Activated naive CD8-positive, alpha-beta T cell treated with anti-CD3 and anti-CD28 coated beads, Interleukin-2, amount 50 U/mL, for 24 hours (primary cell): Measurements from ENCODE around the gene TAOK2.
"Not testable (repeated sequence)": the region's sequence is repeated elsewhere in the genome, so short reads cannot be mapped to it uniquely, and the experiment has no call there.

Experiments used
- ATAC-seq: fragments of 150-1000 bp; cut with Tn5 transposase; one replicate; pipeline ENCODE4 v1.10.0; 2021
- DNase-seq: peaks from one replicate; pipeline ENCODE4 v3.0.0; 2021
- H3K27ac Mint-ChIP-seq: one replicate; pipeline ENCODE4 v1.8.0; 2021; ENCODE audit warnings: mild to moderate bottlenecking, mixed read lengths
- H3K27me3 Mint-ChIP-seq: one replicate; pipeline ENCODE4 v1.8.0; 2021; ENCODE audit warnings: mixed read lengths
- H3K36me3 Mint-ChIP-seq: one replicate; pipeline ENCODE4 v1.8.0; 2021; ENCODE audit warnings: low read depth, mixed read lengths
- H3K4me1 Mint-ChIP-seq: one replicate; pipeline ENCODE4 v1.8.0; 2021; ENCODE audit warnings: mixed read lengths
- H3K4me3 Mint-ChIP-seq: one replicate; pipeline ENCODE4 v1.8.0; 2021; ENCODE audit warnings: mild to moderate bottlenecking, moderate library complexity, mixed read lengths
- H3K9me3 Mint-ChIP-seq: one replicate; pipeline ENCODE4 v1.8.0; 2021; ENCODE audit warnings: mixed read lengths

The TAOK2 gene

DNA sequence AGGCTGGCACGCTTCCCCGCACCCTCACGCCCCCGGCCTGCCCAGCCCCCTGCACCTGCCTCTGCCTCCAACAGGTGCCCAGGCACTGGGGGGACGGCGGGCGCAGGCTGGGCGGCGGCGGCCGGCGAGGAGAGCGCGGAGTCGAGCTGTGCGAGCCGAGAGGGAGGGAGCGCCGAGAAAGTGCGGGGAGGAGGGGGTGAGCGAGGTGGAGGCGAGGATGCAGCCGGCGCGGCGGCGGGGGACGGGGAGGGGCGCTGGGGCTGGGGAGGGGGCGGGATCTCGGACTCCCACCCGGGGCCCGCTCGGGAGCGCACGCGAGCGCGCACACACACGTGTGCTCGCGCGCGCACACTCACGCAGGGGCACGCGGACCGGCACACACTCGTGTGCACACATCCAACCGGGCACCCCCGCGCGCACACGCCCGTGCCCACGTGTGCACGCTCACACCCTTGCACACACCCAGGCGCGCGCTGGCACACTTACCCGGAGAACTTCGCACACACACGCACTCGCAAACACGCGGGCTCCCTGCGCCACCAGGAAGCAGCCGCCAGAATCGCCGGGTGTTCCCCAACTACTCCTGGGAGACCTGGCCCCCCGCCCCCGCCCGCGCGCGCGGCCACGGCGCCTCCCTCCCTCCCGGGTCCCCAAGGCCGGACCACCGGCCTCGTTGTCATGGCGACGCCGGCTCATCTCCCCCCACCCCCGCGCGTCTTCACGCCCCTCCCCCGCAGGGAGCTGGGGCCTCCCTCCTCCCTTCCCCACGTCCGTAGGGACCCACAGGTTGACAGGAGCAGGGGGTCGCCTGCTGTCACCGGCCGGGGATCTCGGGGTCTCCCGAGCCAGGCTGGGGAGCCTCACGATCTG is 37.4 kb downstream of the TAOK2 start, which contains the start of gene DOC2A:
Gene DOC2A (minus strand): TSS at position 184 of the 870 bp plus-strand sequence. CDS start 805 bp downstream, outside the sequence.
- peak within 1 kb of the TSS; percentile 46 for H3K27ac Mint-ChIP-seq
- peaks cover 8% of the 10 kb centered on the region for H3K4me1 Mint-ChIP-seq
- ATAC-seq, result peak; percentile 31
- no peaks in the 10 kb centered on the region for H3K9me3 Mint-ChIP-seq
- H3K36me3 Mint-ChIP-seq, result no peaks in the 10 kb centered on the region
- DNase-seq, result peak; percentile 35
- H3K27me3 Mint-ChIP-seq, result peaks cover 21% of the 10 kb centered on the region
- peak within 1 kb of the TSS; percentile 71 for H3K4me3 Mint-ChIP-seq

DNA sequence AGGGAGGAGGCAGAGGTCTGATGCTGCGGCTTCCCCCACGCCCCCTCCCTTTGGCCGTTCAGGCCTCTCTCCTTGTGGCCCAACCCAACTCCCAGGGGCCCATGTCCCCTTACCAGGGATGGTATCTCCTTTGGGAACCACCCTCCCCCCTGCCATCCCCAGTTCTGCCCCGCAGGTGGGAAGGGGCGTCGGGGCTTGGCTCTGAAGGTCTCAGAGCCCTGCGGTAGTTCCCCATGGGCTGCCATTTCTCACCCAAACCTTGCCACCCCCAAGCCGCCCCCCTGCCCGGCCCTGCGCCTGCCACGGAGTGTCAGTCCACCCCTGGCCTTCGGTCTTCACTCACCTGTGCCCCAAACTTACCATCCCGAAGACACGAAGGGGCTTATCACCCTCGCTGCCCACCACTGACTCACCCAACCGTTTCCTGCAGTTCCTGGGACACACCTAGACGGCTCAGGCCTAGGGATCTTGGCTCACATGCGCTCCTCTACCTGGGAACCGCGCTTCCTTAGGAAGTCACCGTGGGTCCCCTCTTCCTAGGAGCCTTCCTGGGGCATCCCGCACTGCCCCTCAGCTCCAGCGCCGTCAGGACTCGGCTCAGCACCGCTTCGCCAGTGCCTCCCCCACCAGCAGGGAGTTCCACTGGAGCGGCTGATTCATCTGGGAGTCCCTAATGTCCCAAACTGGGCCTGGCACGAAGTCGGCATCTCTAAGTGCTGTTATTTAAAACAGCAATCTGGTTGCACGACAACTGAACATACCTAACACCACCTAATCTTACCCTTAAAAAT is 38.2 kb downstream of the TAOK2 start:
- Mint-ChIP-seq H3K9me3 (no peaks in the 10 kb centered on the region), H3K27me3 (peaks cover 21% of the 10 kb centered on the region), H3K4me3 (peak overlapping the region; percentile 71), H3K27ac (peak overlapping the region; percentile 26), H3K4me1 (peaks cover 8% of the 10 kb centered on the region), H3K36me3 (no peaks in the 10 kb centered on the region)
- ATAC-seq, result no peak
- no peak for DNase-seq

DNA sequence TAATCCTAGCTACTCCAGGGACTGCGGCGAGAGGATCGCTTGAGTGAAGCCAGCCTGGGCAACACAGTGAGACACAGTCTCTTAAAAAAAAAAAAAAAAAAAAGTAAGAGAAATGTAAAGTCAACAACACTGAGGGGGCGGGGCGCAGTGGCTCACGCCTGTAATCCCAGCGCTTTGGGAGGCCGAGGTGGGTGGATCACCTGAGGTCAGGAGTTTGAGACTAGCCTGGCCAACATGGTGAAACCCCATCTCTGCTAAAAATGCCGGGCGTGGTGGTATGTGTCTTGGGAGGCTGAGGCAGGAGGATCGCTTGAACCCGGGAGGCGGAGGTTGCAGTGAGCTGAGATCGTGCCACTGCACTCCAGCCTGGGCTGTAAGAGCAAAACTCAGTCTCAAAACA is 38.9 kb downstream of the TAOK2 start:
- not testable (repeated sequence) for H3K4me1 Mint-ChIP-seq, H3K9me3 Mint-ChIP-seq, H3K27ac Mint-ChIP-seq, H3K4me3 Mint-ChIP-seq, DNase-seq, ATAC-seq, H3K36me3 Mint-ChIP-seq
- H3K27me3 Mint-ChIP-seq, result peaks cover 21% of the 10 kb centered on the region

DNA sequence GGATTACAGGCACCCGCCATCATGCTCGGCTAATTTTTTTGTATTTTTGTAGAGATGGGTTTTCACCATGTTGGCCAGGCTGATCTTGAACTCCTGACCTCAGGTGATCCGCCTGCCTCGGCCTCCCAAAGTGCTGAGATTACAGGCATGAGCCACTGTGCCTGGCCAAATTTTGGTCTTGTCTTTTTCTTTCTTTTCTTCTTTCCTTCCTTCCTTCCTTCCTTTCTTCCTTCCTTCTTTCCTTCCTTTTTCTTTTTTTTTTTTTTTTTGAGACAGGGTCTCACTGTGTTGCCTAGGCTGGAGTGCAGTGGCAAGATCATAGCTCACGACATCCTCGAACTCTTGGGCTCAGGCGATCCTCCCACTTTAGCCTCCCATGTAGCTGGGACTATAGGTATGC is 41.8 kb downstream of the TAOK2 start:
- H3K4me1 Mint-ChIP-seq, DNase-seq, ATAC-seq, H3K27ac Mint-ChIP-seq, H3K36me3 Mint-ChIP-seq, H3K9me3 Mint-ChIP-seq, H3K4me3 Mint-ChIP-seq: not testable (repeated sequence)
- H3K27me3 Mint-ChIP-seq, result peaks cover 13% of the 10 kb centered on the region

DNA sequence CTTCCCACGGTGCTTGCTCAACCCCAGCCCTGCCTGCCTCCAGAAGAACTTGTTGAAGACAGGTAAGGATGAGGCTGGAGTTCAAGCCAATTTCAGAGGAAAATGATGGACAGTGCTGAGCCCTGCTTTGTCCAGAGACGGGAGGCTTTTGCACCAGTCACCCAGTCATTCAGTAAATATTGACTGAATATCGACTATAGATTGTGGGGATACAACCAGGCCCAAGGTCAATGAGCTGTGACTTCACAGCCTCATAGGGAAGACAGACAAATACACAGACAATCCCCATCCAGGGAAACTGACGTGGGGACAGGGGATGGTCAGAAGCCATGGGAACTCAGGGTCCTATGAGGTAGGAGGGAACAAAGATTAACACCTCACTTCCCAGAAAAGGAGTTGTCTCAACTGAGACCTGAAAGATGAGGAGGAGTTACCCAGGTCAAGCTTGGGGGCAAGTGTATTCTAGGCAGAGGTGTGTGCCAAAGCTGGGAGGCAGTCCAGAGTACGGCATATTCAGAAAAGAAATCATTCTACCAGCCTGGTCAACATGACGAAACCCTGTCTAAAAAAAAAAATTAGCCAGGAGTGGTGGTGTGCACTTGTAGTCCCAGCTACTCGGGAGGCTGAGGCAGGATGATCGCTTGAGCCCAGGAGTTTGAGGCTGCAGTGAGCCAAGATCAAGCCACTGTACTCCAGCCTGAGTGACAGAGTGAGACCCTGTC is 43.0 kb downstream of the TAOK2 start:
- no peaks in the 10 kb centered on the region for H3K9me3 Mint-ChIP-seq

DNA sequence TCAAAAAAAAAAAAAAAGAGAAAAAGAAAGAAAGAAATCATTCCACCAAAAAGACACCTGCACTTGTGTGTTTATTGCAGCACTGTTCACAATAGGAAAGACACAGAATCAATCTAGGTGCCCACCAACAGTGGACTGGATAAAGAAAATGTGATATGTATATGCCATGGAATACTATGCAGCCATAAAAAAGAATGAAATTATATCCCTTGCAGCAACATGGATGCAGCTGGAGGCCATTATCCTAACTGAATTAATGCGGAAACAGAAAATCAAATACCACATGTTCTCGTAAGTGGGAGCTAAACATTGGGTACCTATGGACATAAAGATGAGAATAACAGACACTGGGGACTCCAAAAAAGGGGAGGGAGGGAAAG is 43.6 kb downstream of the TAOK2 start:
- Mint-ChIP-seq H3K4me3 (no peak overlapping the region), H3K36me3 (no peaks in the 10 kb centered on the region), H3K4me1 (peaks cover 5% of the 10 kb centered on the region), H3K27me3 (peaks cover 11% of the 10 kb centered on the region), H3K27ac (no peak overlapping the region), H3K9me3 (no peaks in the 10 kb centered on the region)
- DNase-seq, result no peak
- no peak for ATAC-seq

More for the DNA sequence above, 43.0 kb downstream of the TAOK2 start:
- H3K27ac Mint-ChIP-seq, result no peak overlapping the region
- DNase-seq, result no peak
- H3K4me1 Mint-ChIP-seq, result peaks cover 9% of the 10 kb centered on the region
- H3K36me3 Mint-ChIP-seq, result no peaks in the 10 kb centered on the region
- ATAC-seq, result no peak
- H3K27me3 Mint-ChIP-seq, result peaks cover 16% of the 10 kb centered on the region
- H3K4me3 Mint-ChIP-seq, result no peak overlapping the region

DNA sequence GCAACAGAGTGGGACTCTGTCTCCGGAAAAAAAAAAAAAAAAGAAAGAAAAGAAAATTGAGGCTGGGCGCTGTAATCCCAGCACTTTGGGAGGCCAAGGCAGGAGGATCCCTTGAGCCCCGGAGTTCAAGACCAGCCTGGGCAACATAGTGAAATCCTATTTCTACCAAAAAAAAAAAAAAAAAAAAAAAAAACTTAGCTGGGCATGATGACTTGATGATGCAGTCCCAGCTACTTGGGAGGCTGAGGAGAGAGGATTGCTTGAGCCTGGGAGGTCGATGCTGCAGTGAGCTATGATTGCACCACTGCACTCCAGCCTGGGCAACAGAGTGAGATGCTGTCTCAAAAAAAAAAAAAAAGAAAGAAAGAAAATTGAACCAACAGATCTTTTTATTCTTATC is 44.3 kb downstream of the TAOK2 start:
- not testable (repeated sequence) for H3K36me3 Mint-ChIP-seq, H3K4me3 Mint-ChIP-seq, H3K27ac Mint-ChIP-seq, H3K9me3 Mint-ChIP-seq, H3K27me3 Mint-ChIP-seq, DNase-seq, ATAC-seq, H3K4me1 Mint-ChIP-seq

DNA sequence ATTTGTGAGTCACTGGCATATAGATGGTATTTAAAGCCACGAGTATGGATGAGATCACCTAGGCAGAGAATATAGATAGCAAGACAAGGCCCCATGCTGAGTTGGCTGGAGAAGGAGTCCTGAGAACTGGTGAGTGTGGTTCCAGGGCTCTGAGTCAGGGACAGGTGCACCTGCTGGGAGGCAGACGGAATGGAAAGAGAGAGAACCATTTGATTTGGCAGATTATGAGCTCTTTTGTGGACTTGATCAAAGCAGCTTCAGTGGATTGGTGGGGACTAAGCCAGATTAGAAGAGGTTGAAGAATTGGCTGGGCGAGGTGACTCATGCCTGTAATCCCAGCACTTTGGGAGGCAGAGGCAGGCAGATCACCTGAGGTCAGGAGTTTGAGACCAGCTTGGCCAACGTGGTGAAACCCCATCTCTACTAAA is 45.1 kb downstream of the TAOK2 start:
- Mint-ChIP-seq H3K4me3 (no peak overlapping the region), H3K9me3 (no peaks in the 10 kb centered on the region), H3K27me3 (peaks cover 10% of the 10 kb centered on the region), H3K36me3 (no peaks in the 10 kb centered on the region), H3K4me1 (peaks cover 5% of the 10 kb centered on the region), H3K27ac (no peak overlapping the region)
- DNase-seq (no peak), ATAC-seq (peak; percentile 34)

DNA sequence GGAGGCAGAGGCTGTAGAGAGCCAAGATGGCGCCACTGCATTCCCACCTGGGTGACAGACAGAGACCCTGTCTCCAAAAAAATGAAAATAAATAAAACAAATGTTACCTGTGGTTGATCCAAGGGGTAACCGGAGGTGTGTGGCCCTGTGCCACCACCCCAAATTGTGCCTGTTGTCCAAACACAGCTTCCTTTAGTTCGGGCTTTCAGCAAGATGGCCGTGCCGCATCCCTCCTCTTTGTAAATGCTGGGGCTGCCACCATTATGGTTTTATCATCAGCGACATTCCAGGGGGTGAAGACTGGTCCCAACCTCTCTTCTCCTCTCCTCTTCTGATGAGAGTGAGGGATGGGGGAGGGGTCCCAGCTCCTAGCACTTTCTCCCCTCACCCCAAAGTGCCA is 49.2 kb downstream of the TAOK2 start, which contains the start of gene C16orf92:
Gene C16orf92 (plus strand): TSS at position 312 of the 400 bp plus-strand sequence. CDS start 143 bp downstream, outside the sequence.
- ATAC-seq, result no peak
- no peaks in the 10 kb centered on the region for H3K9me3 Mint-ChIP-seq
- no peaks in the 10 kb centered on the region for H3K36me3 Mint-ChIP-seq
- H3K27me3 Mint-ChIP-seq, result peaks cover 23% of the 10 kb centered on the region
- H3K4me3 Mint-ChIP-seq, result no peak within 1 kb of the TSS
- H3K4me1 Mint-ChIP-seq, result peaks cover 5% of the 10 kb centered on the region
- H3K27ac Mint-ChIP-seq, result no peak within 1 kb of the TSS
- no peak for DNase-seq

DNA sequence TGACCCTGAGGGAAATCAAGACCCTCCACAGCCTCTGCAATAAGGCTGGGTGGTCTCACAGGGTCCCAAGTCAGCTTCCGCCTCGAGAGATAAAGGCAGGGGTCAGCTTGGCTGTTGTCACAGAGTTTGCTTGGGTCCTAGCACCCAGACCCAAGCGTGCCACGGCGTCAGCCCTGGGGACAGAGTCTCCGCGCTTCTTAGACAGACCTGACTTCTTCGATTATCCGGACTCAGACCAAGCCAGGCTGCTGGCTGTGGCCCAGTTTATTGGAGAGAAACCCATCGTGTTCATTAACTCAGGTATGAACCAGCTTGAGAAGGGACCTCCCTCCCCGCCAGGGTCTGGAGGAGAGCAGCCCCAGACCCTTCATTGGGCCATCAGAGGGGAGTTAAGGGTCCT is 49.9 kb downstream of the TAOK2 start:
- Mint-ChIP-seq H3K4me1 (peaks cover 5% of the 10 kb centered on the region), H3K27me3 (peaks cover 30% of the 10 kb centered on the region), H3K27ac (no peak overlapping the region), H3K36me3 (no peaks in the 10 kb centered on the region), H3K9me3 (no peaks in the 10 kb centered on the region), H3K4me3 (no peak overlapping the region)
- no peak for ATAC-seq
- DNase-seq, result no peak

DNA sequence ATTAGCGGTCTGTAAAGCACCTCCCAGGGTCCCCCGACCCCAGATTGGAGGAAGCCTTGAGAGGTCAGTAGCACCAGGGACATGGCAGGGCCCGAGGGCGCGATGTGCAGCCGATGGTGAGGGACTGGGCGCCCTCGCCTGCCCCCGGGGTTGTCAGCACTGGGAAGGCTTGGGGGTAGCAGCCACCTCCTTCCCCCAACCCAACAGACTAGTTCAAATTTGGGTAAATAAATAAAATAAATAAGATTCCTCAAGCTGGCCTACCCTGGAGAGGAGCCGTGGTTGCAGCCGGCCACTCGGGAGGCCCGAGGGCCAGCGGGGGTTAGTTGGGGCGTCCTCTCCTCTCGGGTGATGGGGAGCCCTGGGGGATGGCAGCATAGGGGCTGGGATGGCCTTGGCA is 50.8 kb downstream of the TAOK2 start:
- ATAC-seq, result no peak
- H3K4me3 Mint-ChIP-seq, result no peak overlapping the region
- DNase-seq, result no peak
- H3K27ac Mint-ChIP-seq, result no peak overlapping the region
- H3K9me3 Mint-ChIP-seq, result no peaks in the 10 kb centered on the region
- H3K27me3 Mint-ChIP-seq, result peaks cover 39% of the 10 kb centered on the region
- no peaks in the 10 kb centered on the region for H3K36me3 Mint-ChIP-seq
- peaks cover 3% of the 10 kb centered on the region for H3K4me1 Mint-ChIP-seq

DNA sequence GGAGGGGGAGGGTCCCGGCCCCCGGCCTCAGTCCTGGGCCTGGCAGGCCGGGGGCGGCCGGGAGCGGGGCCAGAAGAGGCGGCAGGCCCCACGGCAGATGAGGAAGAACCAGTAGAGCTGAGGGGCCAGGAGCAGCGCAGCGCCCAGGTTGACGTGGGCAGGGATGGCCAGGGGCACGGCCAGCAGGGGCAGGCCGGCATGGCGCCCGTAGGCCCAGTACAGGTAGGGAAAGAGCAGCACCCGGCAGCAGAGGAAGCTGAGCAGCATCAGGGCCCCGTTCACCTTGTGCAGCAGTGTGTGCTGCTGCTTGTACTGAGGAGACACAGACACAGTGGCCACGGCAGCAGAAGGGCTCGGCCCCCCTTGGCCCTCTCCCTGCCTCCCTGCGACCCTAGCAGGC is 51.5 kb downstream of the TAOK2 start:
- Mint-ChIP-seq H3K36me3 (no peaks in the 10 kb centered on the region), H3K27me3 (peaks cover 46% of the 10 kb centered on the region), H3K4me3 (no peak overlapping the region), H3K27ac (no peak overlapping the region), H3K4me1 (peaks cover 4% of the 10 kb centered on the region), H3K9me3 (no peaks in the 10 kb centered on the region)
- ATAC-seq (no peak), DNase-seq (no peak)

DNA sequence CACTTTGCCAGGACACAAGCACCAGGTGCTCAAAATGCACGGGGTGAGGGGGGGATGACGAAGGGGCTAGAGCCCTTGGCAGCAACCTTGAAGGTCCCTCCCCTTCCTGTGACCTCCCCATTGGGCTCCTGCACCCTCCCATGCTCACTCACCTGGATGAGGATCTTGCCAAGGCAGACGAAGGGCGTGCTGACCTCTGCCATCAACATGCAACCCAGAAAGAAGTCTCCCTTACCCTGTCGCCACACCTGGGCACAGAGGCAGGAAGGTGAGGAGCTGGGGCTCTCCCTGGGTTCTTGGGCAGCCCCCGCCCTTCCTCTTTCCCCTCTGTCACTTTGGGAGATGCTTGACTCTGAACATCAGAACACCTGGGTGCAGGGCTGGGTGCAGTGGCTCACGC is 51.9 kb downstream of the TAOK2 start:
- ATAC-seq (no peak), DNase-seq (no peak)
- no peaks in the 10 kb centered on the region for H3K9me3 Mint-ChIP-seq
- H3K36me3 Mint-ChIP-seq, result no peaks in the 10 kb centered on the region
- H3K27ac Mint-ChIP-seq, result no peak overlapping the region
- no peak overlapping the region for H3K4me3 Mint-ChIP-seq
- H3K27me3 Mint-ChIP-seq, result peaks cover 46% of the 10 kb centered on the region
- H3K4me1 Mint-ChIP-seq, result peaks cover 6% of the 10 kb centered on the region

DNA sequence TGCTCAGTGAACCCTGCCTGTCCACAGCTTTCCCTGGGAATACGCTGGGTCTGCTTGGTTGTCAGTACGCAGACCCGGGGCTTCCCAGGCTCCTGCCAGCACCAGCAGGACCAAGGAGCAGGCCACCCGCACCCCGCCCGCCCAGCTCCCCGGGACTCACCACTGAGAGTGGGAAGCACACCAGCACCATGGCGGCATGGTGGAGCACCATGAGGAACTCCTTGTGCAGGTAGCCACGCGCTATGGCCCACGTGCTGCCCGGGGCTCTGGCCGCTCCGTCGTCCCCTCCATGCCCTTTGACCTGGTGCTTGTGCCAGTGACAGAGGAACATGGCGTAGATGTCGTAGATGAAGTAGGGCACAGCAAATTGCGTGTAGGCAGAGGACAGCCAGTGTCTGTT is 52.8 kb downstream of the TAOK2 start:
- H3K4me3 Mint-ChIP-seq, result no peak overlapping the region
- peaks cover 44% of the 10 kb centered on the region for H3K27me3 Mint-ChIP-seq

More for the DNA sequence above, 52.8 kb downstream of the TAOK2 start:
- H3K9me3 Mint-ChIP-seq, result no peaks in the 10 kb centered on the region
- peaks cover 4% of the 10 kb centered on the region for H3K4me1 Mint-ChIP-seq
- H3K36me3 Mint-ChIP-seq, result no peaks in the 10 kb centered on the region
- no peak for ATAC-seq
- no peak overlapping the region for H3K27ac Mint-ChIP-seq
- DNase-seq, result no peak
